ENCODE measurements around the gene TMEM30A.

The TMEM30A gene

GRCh38 chr6:75291331-75291730 lies 6.7 kb upstream of the TMEM30A start:
- DNase-seq, result no peak

GRCh38 chr6:75290136-75290945 lies 5.7 kb upstream of the TMEM30A start:
- no peak for DNase-seq

GRCh38 chr6:75288023-75288422 lies 3.4 kb upstream of the TMEM30A start:
- no peak for DNase-seq

- no peak for DNase-seq
These were observed 2.8 kb upstream of the TMEM30A start for GRCh38 chr6:75287424-75287823.

- no peak for DNase-seq
These were observed 2.4 kb upstream of the TMEM30A start for GRCh38 chr6:75286955-75287354.

- DNase-seq, result no peak
These were observed 669 bp upstream of the TMEM30A start for GRCh38 chr6:75285283-75285639.

- DNase-seq, result peak; percentile 6
These were observed 523 bp downstream of the TMEM30A start for GRCh38 chr6:75283907-75284631.

GRCh38 chr6:75282706-75283105 lies 1.9 kb downstream of the TMEM30A start:
- no peak for DNase-seq

- DNase-seq, result no peak
These were observed 2.9 kb downstream of the TMEM30A start for GRCh38 chr6:75281653-75282052.

GRCh38 chr6:75280131-75280855 lies 4.3 kb downstream of the TMEM30A start:
- DNase-seq, result no peak

GRCh38 chr6:75279418-75279817 lies 5.2 kb downstream of the TMEM30A start:
- DNase-seq, result no peak

GRCh38 chr6:75278474-75279077 lies 6.0 kb downstream of the TMEM30A start:
- no peak for DNase-seq

- no peak for DNase-seq
These were observed 9.5 kb downstream of the TMEM30A start for GRCh38 chr6:75275067-75275466.

GRCh38 chr6:75273009-75273408 lies 11.6 kb downstream of the TMEM30A start:
- no peak for DNase-seq

- no peak for DNase-seq
These were observed 12.3 kb downstream of the TMEM30A start for GRCh38 chr6:75272145-75272840.

GRCh38 chr6:75268988-75269354 lies 15.6 kb downstream of the TMEM30A start:
- no peak for DNase-seq

- DNase-seq, result no peak
These were observed 16.2 kb downstream of the TMEM30A start for GRCh38 chr6:75268121-75268987.

GRCh38 chr6:75267461-75267860 lies 17.1 kb downstream of the TMEM30A start:
- no peak for DNase-seq

GRCh38 chr6:75266716-75267291 lies 17.8 kb downstream of the TMEM30A start:
- peak; percentile 8 for DNase-seq

GRCh38 chr6:75263401-75263750 lies 21.2 kb downstream of the TMEM30A start:
- no peak for DNase-seq

- DNase-seq, result no peak
These were observed 21.7 kb downstream of the TMEM30A start for GRCh38 chr6:75262716-75263400.

All from NCI-H1436 (cell line).